Measurements from ENCODE around the gene WNK2.

The WNK2 gene

DNA sequence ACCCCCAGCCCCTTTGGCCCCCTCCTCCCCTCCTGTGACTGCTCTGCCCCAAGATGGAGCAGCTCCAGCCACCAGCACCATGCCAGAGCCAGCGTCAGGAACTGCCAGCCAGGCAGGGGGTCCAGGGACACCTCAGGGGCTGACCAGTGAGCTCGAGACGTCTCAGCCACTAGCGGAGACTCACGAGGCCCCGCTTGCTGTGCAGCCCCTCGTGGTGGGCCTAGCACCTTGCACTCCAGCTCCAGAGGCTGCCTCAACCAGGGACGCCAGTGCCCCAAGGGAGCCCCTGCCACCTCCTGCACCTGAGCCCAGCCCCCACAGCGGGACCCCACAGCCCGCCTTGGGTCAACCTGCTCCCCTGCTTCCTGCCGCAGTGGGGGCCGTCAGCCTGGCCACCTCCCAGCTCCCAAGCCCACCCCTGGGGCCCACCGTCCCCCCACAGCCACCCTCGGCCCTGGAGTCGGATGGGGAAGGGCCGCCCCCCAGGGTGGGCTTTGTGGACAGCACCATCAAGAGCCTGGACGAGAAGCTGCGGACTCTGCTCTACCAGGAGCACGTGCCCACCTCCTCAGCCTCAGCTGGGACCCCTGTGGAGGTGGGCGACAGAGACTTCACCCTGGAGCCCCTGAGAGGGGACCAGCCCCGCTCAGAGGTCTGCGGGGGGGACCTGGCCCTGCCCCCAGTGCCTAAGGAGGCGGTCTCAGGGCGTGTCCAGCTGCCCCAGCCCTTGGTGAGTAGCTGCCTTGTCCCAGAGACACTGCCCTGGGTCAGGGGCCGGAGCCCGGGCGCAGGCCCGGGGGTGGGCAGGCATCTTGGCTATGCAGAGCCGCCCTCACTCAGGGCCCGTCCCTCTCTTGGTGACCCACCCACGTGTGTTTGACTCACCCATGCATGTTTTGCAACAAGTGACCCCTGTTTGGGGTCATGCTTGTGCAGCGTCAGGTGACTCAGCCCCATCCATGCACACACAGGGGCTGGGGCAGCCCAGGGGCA lies 105.2 kb downstream of the WNK2 start:
- TF ChIP-seq, protein P1, sequence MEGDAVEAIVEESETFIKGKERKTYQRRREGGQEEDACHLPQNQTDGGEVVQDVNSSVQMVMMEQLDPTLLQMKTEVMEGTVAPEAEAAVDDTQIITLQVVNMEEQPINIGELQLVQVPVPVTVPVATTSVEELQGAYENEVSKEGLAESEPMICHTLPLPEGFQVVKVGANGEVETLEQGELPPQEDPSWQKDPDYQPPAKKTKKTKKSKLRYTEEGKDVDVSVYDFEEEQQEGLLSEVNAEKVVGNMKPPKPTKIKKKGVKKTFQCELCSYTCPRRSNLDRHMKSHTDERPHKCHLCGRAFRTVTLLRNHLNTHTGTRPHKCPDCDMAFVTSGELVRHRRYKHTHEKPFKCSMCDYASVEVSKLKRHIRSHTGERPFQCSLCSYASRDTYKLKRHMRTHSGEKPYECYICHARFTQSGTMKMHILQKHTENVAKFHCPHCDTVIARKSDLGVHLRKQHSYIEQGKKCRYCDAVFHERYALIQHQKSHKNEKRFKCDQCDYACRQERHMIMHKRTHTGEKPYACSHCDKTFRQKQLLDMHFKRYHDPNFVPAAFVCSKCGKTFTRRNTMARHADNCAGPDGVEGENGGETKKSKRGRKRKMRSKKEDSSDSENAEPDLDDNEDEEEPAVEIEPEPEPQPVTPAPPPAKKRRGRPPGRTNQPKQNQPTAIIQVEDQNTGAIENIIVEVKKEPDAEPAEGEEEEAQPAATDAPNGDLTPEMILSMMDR (IDR thresholded peaks at IDR 0.05; ENCODE audit: low read depth, low read length): no peak
- TF ChIP-seq, protein P2, sequence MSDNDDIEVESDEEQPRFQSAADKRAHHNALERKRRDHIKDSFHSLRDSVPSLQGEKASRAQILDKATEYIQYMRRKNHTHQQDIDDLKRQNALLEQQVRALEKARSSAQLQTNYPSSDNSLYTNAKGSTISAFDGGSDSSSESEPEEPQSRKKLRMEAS (IDR thresholded peaks at IDR 0.05; ENCODE audit: low read depth, low read length): no peak
- TF ChIP-seq POLR2A (IDR thresholded peaks at IDR 0.05; ENCODE audit: extremely low read depth, insufficient read length): no peak
- no peak for TF ChIP-seq MYC (IDR thresholded peaks at IDR 0.05; ENCODE audit: low read depth, low read length)
- peak; percentile 46 for DNase-seq (ENCODE audit: low read depth)
- H3K4me3 ChIP-seq (ENCODE audit: low read depth, low read length): no peak overlapping the region

DNA sequence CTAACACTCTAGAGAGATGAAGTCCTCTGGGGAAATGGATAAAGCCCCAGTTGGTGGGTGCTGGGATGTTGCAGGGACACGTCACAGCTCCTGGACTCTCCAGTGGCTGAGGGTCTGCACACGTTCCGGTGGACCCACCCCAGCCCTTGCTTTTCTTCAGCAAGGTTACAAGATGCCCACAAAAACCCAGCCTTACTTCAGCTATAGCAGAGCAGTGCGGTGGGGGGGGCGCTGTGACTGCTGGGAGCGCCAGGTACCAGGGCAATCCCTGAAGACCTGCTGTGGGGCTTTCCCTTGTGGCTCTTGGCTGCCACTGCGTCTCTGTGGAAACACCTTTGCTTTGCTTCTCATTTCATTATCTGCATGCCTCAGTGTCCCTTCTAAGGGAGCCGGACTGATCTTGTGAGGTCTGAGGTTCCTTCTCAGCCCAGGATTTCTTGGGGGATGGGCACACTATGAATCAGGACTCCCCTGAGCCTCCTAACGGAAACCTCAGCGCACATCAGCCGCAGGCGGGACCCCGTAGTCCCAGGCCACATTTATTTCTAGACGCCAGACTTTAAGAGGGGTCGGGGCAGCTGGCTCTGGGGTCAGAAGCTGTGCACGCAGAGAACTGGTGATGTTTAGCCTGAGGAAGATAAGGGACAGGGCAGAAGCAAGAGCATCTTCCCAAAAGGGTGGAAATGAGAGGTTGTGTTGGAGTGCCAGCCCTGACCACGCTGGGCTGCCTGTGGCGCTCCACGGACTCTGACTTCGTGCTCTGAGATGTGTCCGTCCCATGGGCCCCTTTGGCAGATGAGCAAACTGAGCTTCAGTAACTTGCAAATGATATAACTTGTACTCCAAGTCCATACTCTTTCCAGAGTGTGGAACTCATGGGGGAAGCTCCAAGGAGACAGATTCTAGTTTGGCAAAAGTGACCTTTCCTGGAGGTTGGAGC lies 106.8 kb downstream of the WNK2 start:
- no peak overlapping the region for H3K4me3 ChIP-seq (ENCODE audit: low read depth, low read length)
- no peak for DNase-seq (ENCODE audit: low read depth)
- TF ChIP-seq MYC (IDR thresholded peaks at IDR 0.05; ENCODE audit: low read depth, low read length) (no peak), POLR2A (IDR thresholded peaks at IDR 0.05; ENCODE audit: extremely low read depth, insufficient read length) (no peak)
- TF ChIP-seq, protein P2 (IDR thresholded peaks at IDR 0.05; ENCODE audit: low read depth, low read length): no peak
- TF ChIP-seq, protein P1 (IDR thresholded peaks at IDR 0.05; ENCODE audit: low read depth, low read length): no peak

DNA sequence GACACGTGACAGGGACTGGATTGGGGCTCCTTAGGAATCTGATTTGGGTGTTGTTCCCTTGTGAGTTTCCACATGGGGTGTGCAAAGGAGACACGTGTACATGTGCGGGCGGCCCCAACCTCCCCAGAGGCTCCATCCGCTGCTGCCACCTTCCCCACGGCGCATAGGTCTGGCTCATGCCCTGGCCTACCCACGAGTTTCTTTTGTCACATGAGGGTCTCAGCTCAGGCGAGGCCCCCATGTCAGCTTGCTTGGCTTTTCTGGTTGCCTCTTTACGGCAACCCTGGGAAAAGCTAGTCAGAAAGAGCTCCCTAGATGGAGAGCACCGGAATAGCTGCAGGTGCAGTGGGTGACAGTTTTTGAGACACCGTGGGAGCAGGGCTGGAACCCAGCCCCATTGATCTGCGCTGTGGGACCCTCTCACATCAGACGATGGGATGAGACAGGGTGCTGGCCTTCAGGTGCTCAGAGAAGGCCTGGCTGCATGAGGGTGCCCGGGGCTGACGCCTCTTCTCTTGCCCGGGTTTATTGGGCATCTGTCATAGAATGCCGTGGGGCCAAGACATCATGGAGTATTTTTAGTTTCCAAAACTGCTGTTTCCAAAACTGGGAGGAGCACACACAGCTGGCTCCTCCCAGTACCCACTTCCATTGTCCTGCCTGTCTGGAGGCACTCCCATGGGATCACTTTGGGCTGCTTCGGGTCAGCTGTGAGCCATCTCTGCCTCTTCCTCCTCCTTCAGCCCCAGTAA lies 107.8 kb downstream of the WNK2 start:
- TF ChIP-seq POLR2A (IDR thresholded peaks at IDR 0.05; ENCODE audit: extremely low read depth, insufficient read length) (no peak), MYC (IDR thresholded peaks at IDR 0.05; ENCODE audit: low read depth, low read length) (no peak)
- TF ChIP-seq, protein P2 (IDR thresholded peaks at IDR 0.05; ENCODE audit: low read depth, low read length): no peak
- TF ChIP-seq, protein P1 (IDR thresholded peaks at IDR 0.05; ENCODE audit: low read depth, low read length): no peak
- H3K4me3 ChIP-seq (ENCODE audit: low read depth, low read length): no peak overlapping the region
- DNase-seq (ENCODE audit: low read depth): no peak

DNA sequence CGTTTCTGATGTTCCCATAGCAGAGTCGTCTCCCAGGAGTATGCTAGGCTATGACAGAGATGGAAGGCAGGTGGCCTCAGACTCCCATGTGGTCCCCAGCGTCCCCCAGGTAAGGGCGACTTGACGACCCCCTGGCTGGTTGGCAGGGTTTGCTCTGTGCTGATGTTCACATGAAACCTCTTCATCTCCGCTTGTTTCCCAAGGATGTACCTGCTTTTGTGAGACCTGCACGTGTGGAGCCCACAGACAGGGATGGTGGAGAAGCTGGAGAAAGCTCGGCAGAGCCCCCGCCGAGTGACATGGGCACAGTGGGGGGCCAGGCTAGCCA lies 108.3 kb downstream of the WNK2 start:
- TF ChIP-seq, protein P2 (IDR thresholded peaks at IDR 0.05; ENCODE audit: low read depth, low read length): no peak
- TF ChIP-seq, protein P1 (IDR thresholded peaks at IDR 0.05; ENCODE audit: low read depth, low read length): no peak
- no peak for TF ChIP-seq POLR2A (IDR thresholded peaks at IDR 0.05; ENCODE audit: extremely low read depth, insufficient read length)
- no peak for TF ChIP-seq MYC (IDR thresholded peaks at IDR 0.05; ENCODE audit: low read depth, low read length)
- no peak for DNase-seq (ENCODE audit: low read depth)

More for the DNA sequence above, 108.3 kb downstream of the WNK2 start:
- no peak overlapping the region for H3K4me3 ChIP-seq (ENCODE audit: low read depth, low read length)
